Panc1 (cell line): ENCODE data around the gene ZNF185. TPM values are rescaled to one million over a fixed set of nuclear protein-coding genes. Genes with fewer than 3 reads are reported as not detected.

ENCODE experiments used
- ATAC-seq: fragments of 200-7000 bp; cut with Tn5 transposase; 2 replicates; pipeline ENCODE4 v1.9.1; 2020; ENCODE audit warnings: mild to moderate bottlenecking, moderate library complexity
- BruUV-seq: library from RNA; stranded (reverse); fragments of 400-500 nt; replicated peaks from 2 replicates; lab custom pipeline; 2021; lab: Mats Ljungman, UMichigan
- CTCF ChIA-PET: fragments of 300-600 bp; sonication (Branson Sonifier 250); formaldehyde crosslinking; loops from one replicate; lab custom pipeline; 2022; ENCODE audit warnings: antibody characterized with exemption; lab: Charles Lee
- POLR2A ChIA-PET: fragments of 300-600 bp; sonication (Branson Sonifier 250); formaldehyde crosslinking; loops from one replicate; lab custom pipeline; 2022; ENCODE audit warnings: antibody characterized with exemption; lab: Charles Lee
- DNase-seq: peaks from one replicate; pipeline ENCODE4 v3.0.0-alpha.2; 2010; ENCODE audit warnings: low read depth, low spot score
- H3K27ac ChIP-seq: 2 replicates; pipeline ENCODE4 v1.5.1; 2011; ENCODE audit warnings: mild to moderate bottlenecking, low read length, inconsistent platforms
- H3K27me3 ChIP-seq: fragments of 200-500 bp; sonication (Bioruptor generic); 2 replicates; pipeline ENCODE4 v1.6.0; 2014; ENCODE audit warnings: low read length, inconsistent platforms; ENCODE audit not compliant: control insufficient read depth, insufficient read depth
- H3K36me3 ChIP-seq: fragments of 200-500 bp; sonication (Bioruptor generic); 2 replicates; pipeline ENCODE4 v1.5.1; 2014; ENCODE audit warnings: inconsistent platforms, mild to moderate bottlenecking, low read length, moderate library complexity; ENCODE audit not compliant: control insufficient read depth, insufficient read depth
- H3K4me1 ChIP-seq: 2 replicates; pipeline ENCODE4 v1.5.1; 2011; ENCODE audit warnings: inconsistent platforms, mild to moderate bottlenecking, low read length, moderate library complexity; ENCODE audit not compliant: control insufficient read depth, insufficient read depth
- H3K4me3 ChIP-seq, 2 experiments: 2 replicates each; pipeline ENCODE4 v1.5.1; 2011 to 2012; ENCODE audit warnings: low read depth in 2 of 2, low read length in 2 of 2, mild to moderate bottlenecking in 2 of 2, inconsistent platforms in 1 of 2, moderate library complexity in 1 of 2
- H3K9me3 ChIP-seq: fragments of 200-500 bp; sonication (Bioruptor generic); 2 replicates; pipeline ENCODE4 v1.5.1; 2014; ENCODE audit warnings: low read depth, mild to moderate bottlenecking, inconsistent platforms, low read length, moderate library complexity; ENCODE audit not compliant: control insufficient read depth, insufficient read depth
- POLR2AphosphoS5 ChIP-seq: IDR thresholded peaks from 2 replicates; pipeline ENCODE4 v1.6.1; 2012; ENCODE audit warnings: mild to moderate bottlenecking, low read depth, low read length, moderate library complexity
- SIN3A ChIP-seq: IDR thresholded peaks from 2 replicates; pipeline ENCODE4 v1.6.1; 2012; ENCODE audit warnings: low read depth, mild to moderate bottlenecking, low read length, moderate library complexity, borderline replicate concordance; ENCODE audit not compliant: insufficient read depth
- TCF7L2 ChIP-seq: IDR thresholded peaks from 2 replicates; pipeline ENCODE4 v1.6.1; 2011; ENCODE audit warnings: mild to moderate bottlenecking, low read depth, low read length, inconsistent platforms
- in situ Hi-C: cut with HindIII; loops from 2 replicates; pipeline ENCODE4 v1.10.0; 2016; ENCODE audit warnings: low sequenced_read_pairs, low pct_unique_long_range_greater_than_20kb
- intact Hi-C: fragments of 100-400 bp; cut with micrococcal nuclease; formaldehyde crosslinking; loops from one replicate; pipeline ENCODE4 v1.10.0; 2022; ENCODE audit not compliant: unreplicated experiment
- total RNA-seq: library from RNA; stranded (reverse); gene quantifications from one replicate; pipeline ENCODE4 v1.2.1, GENCODE V29; 2021; ENCODE audit not compliant: unreplicated experiment
- TF ChIP-seq, protein P1 (sequence below), 2 experiments: IDR thresholded peaks; 2 replicates each; pipeline ENCODE4 v1.6.1; 2011 to 2012; ENCODE audit warnings: low read depth in 2 of 2, control low read depth in 1 of 2, low read length in 1 of 2, mild to moderate bottlenecking in 1 of 2, moderate library complexity in 1 of 2; ENCODE audit not compliant: insufficient read depth in 1 of 2
- TF ChIP-seq, protein P2 (sequence below): fragments of 450-650 bp; IDR thresholded peaks from 2 replicates; pipeline ENCODE4 v1.5.1; 2017; ENCODE audit warnings: mild to moderate bottlenecking

ZNF185 gene
- total RNA-seq, 1 experiment from 2014 or later = 5.4 TPM

DNA sequence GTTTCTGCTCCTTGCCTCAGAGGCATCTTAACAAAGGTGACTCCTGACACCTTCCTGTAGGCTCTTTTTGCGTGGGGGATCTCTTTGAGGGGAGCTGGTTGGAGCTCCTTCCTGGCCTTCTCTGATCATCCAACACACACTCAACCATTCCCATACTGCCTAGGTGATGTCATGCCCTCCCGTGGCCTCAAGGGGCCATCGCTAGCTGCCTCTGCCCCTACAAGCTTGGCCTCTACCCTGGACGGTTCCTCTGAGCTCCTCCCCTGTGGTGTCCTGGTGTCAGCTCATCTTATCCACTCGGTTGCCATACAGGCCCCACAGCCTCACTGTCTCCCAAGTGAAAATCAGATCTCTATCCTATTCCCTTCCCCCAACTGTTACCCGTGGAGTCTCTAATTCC is 13.7 kb upstream of the ZNF185 start:
- no peak overlapping the region for H3K4me3 ChIP-seq
- ChIA-PET CTCF (no interaction called here), POLR2A (no interaction called here)
- H3K27me3 ChIP-seq = peaks cover 5% of the 10 kb centered on the region; the same call in 1 of the 2 replicates
- H3K27ac ChIP-seq = no peak overlapping the region
- intact Hi-C loops (no loop called here), in situ Hi-C loops (no loop called here)
- TF ChIP-seq, protein P1, sequence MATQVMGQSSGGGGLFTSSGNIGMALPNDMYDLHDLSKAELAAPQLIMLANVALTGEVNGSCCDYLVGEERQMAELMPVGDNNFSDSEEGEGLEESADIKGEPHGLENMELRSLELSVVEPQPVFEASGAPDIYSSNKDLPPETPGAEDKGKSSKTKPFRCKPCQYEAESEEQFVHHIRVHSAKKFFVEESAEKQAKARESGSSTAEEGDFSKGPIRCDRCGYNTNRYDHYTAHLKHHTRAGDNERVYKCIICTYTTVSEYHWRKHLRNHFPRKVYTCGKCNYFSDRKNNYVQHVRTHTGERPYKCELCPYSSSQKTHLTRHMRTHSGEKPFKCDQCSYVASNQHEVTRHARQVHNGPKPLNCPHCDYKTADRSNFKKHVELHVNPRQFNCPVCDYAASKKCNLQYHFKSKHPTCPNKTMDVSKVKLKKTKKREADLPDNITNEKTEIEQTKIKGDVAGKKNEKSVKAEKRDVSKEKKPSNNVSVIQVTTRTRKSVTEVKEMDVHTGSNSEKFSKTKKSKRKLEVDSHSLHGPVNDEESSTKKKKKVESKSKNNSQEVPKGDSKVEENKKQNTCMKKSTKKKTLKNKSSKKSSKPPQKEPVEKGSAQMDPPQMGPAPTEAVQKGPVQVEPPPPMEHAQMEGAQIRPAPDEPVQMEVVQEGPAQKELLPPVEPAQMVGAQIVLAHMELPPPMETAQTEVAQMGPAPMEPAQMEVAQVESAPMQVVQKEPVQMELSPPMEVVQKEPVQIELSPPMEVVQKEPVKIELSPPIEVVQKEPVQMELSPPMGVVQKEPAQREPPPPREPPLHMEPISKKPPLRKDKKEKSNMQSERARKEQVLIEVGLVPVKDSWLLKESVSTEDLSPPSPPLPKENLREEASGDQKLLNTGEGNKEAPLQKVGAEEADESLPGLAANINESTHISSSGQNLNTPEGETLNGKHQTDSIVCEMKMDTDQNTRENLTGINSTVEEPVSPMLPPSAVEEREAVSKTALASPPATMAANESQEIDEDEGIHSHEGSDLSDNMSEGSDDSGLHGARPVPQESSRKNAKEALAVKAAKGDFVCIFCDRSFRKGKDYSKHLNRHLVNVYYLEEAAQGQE (IDR thresholded peaks at IDR 0.05; ENCODE audit: insufficient read depth in 1 of 2, low read depth in 2 of 2, low read length in 1 of 2) = no peak
- no peak for TF ChIP-seq SIN3A
- TF ChIP-seq POLR2AphosphoS5 = no peak
- TF ChIP-seq, protein P2, sequence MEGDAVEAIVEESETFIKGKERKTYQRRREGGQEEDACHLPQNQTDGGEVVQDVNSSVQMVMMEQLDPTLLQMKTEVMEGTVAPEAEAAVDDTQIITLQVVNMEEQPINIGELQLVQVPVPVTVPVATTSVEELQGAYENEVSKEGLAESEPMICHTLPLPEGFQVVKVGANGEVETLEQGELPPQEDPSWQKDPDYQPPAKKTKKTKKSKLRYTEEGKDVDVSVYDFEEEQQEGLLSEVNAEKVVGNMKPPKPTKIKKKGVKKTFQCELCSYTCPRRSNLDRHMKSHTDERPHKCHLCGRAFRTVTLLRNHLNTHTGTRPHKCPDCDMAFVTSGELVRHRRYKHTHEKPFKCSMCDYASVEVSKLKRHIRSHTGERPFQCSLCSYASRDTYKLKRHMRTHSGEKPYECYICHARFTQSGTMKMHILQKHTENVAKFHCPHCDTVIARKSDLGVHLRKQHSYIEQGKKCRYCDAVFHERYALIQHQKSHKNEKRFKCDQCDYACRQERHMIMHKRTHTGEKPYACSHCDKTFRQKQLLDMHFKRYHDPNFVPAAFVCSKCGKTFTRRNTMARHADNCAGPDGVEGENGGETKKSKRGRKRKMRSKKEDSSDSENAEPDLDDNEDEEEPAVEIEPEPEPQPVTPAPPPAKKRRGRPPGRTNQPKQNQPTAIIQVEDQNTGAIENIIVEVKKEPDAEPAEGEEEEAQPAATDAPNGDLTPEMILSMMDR = no peak
- TF ChIP-seq TCF7L2 = no peak
- H3K36me3 ChIP-seq = no peaks in the 10 kb centered on the region
- DNase-seq (no peak), ATAC-seq (no peak)
- no peaks in the 10 kb centered on the region for H3K9me3 ChIP-seq
- no TSS peak for BruUV-seq
- H3K4me1 ChIP-seq = no peaks in the 10 kb centered on the region; the same call in 1 of the 2 replicates

DNA sequence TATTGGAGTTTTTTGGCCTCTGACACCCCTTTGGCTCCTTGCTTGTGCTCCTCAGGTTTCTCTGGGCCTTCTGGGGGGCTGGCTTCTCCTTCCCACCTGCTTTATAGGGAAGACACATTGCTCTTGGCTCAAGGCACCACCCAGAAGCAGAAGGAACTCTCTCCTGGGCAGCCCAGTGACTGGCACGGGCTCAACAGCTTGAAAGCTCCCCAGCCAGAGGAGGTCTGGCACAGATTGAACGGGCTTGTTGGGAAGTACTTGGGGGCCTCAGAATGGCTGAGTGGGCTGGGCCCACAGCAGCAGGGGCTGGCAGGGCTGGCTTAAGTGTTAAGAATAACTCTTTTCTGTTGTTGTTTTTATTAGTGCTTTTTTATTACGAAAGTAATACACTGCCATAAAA is 11.2 kb upstream of the ZNF185 start:
- intact Hi-C loops = no loop called here
- in situ Hi-C loops = no loop called here
- Histone ChIP-seq H3K27me3 (peaks cover 8% of the 10 kb centered on the region), H3K4me3 (no peak overlapping the region), H3K27ac (no peak overlapping the region), H3K36me3 (no peaks in the 10 kb centered on the region), H3K4me1 (no peaks in the 10 kb centered on the region; the same call in 1 of the 2 replicates), H3K9me3 (no peaks in the 10 kb centered on the region)
- POLR2A ChIA-PET = no interaction called here
- CTCF ChIA-PET = no interaction called here
- no peak for DNase-seq
- no TSS peak for BruUV-seq
- no peak for ATAC-seq
- no peak for TF ChIP-seq POLR2AphosphoS5
- no peak for TF ChIP-seq TCF7L2
- TF ChIP-seq, protein P1 (IDR thresholded peaks at IDR 0.05; ENCODE audit: insufficient read depth in 1 of 2, low read depth in 2 of 2, low read length in 1 of 2) = no peak
- TF ChIP-seq, protein P2 = no peak
- no peak for TF ChIP-seq SIN3A
